ENCODE data around the gene UBE2F. TPM values are rescaled to one million over a fixed set of nuclear protein-coding genes. Genes with fewer than 3 reads are reported as not detected.

The UBE2F gene
- total RNA-seq, 1 experiment from 2014 or later = 44.9 TPM

GRCh38 chr2:237967463-237967951, 693 bp downstream of the UBE2F start:
- POLR2A ChIA-PET = no interaction called here
- no peak for DNase-seq (ENCODE audit: low read depth, low spot score)
- peak; percentile 4; the same call in 1 of the 2 replicates for ATAC-seq
- BruUV-seq (replicated peaks) = no TSS peak
- Histone ChIP-seq H3K4me1 (ENCODE audit: control insufficient read depth, insufficient read depth, low read length) (peaks cover 14% of the 10 kb centered on the region), H3K27me3 (ENCODE audit: control insufficient read depth, insufficient read depth, low read length) (no peaks in the 10 kb centered on the region), H3K4me3 (ENCODE audit: low read depth in 2 of 2, low read length in 2 of 2) (peak overlapping the region; percentile 76 to 80), H3K36me3 (ENCODE audit: control insufficient read depth, insufficient read depth, low read length) (no peaks in the 10 kb centered on the region), H3K9me3 (ENCODE audit: control insufficient read depth, insufficient read depth, low read depth, low read length) (peaks cover 5% of the 10 kb centered on the region; the same call in 1 of the 2 replicates), H3K27ac (ENCODE audit: low read length) (peak overlapping the region; percentile 81)
- in situ Hi-C loops (cut with HindIII; ENCODE audit: low pct_unique_long_range_greater_than_20kb, low sequenced_read_pairs) (no loop called here), intact Hi-C loops (cut with micrococcal nuclease; ENCODE audit: unreplicated experiment) (no loop called here)
- no peak for TF ChIP-seq REST (IDR thresholded peaks at IDR 0.05; ENCODE audit: insufficient read depth in 1 of 2, low read depth in 2 of 2, low read length in 1 of 2)
- CTCF ChIA-PET = no interaction called here

- Histone ChIP-seq H3K4me3 (ENCODE audit: low read depth in 2 of 2, low read length in 2 of 2) (peak overlapping the region; percentile 76 to 80), H3K36me3 (ENCODE audit: control insufficient read depth, insufficient read depth, low read length) (peaks cover 2% of the 10 kb centered on the region; the same call in 1 of the 2 replicates), H3K4me1 (ENCODE audit: control insufficient read depth, insufficient read depth, low read length) (peaks cover 14% of the 10 kb centered on the region), H3K27ac (ENCODE audit: low read length) (peak overlapping the region; percentile 81), H3K9me3 (ENCODE audit: control insufficient read depth, insufficient read depth, low read depth, low read length) (no peaks in the 10 kb centered on the region), H3K27me3 (ENCODE audit: control insufficient read depth, insufficient read depth, low read length) (no peaks in the 10 kb centered on the region)
- ATAC-seq (no peak), DNase-seq (ENCODE audit: low read depth, low spot score) (no peak)
- TF ChIP-seq CTCF (IDR thresholded peaks at IDR 0.05) (no peak), TCF7L2 (IDR thresholded peaks at IDR 0.05; ENCODE audit: low read depth, low read length) (no peak), REST (IDR thresholded peaks at IDR 0.05; ENCODE audit: insufficient read depth in 1 of 2, low read depth in 2 of 2, low read length in 1 of 2) (no peak), POLR2AphosphoS5 (IDR thresholded peaks at IDR 0.05; ENCODE audit: low read depth, low read length) (no peak), SIN3A (IDR thresholded peaks at IDR 0.05; ENCODE audit: borderline replicate concordance, insufficient read depth, low read depth, low read length) (no peak)
- intact Hi-C loops (cut with micrococcal nuclease; ENCODE audit: unreplicated experiment) = no loop called here
- CTCF ChIA-PET = no interaction called here
- POLR2A ChIA-PET = no interaction called here
- in situ Hi-C loops (cut with HindIII; ENCODE audit: low pct_unique_long_range_greater_than_20kb, low sequenced_read_pairs) = no loop called here
- TSS peak; percentile 73 for BruUV-seq (replicated peaks)
Measured at GRCh38 chr2:237968048-237968862, 1.4 kb downstream of the UBE2F start.
